GM20000 (cell line): Measurements from ENCODE around the gene KNSTRN.

Source experiments
- DNase-seq: peaks from one replicate; pipeline ENCODE4 v3.0.0; 2012; ENCODE audit warnings: low spot score
- TF ChIP-seq, protein P1 (sequence below): IDR thresholded peaks from 2 replicates; pipeline ENCODE4 v1.5.1; 2012; ENCODE audit warnings: mild to moderate bottlenecking, control low read depth; ENCODE audit errors: extremely low read depth, missing control alignments

KNSTRN gene

DNA sequence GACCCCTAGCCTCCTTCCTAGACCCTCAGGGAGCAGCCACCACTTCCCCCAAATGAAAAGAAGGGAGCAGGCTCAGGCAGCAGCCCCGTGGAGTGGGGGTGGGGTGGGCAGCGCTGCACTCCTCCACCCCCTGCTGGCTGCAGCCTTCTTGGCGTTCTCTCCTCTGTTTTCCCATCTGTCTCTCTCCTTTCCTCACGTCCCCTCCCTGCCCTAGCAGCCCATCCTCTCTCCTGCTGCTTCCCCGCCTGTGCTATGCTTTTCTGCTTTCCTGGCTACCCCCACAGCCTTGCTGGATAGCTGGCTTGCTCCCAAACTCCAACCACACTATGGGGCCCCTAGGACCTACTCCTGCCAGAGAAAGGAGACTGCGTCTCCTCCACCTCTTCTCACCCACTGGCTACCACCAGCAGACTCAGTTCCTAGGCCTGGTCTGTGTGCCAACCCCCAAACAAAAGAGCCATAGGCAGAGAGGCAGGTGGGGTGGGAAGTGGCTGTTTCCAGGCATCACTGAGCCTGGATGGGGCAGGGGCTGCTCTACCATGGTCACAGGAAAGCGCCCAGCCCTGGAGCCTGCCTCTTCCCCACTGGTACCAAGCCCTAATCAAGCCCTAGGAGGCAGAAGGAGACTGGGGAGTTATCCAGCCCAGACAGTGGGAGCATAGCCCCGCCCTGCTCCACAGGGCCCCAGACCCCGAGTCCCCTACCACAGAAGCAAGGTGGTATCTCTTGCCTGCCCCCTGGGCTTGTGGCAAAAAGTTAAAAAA lies 27.9 kb upstream of the KNSTRN start:
- TF ChIP-seq, protein P1, sequence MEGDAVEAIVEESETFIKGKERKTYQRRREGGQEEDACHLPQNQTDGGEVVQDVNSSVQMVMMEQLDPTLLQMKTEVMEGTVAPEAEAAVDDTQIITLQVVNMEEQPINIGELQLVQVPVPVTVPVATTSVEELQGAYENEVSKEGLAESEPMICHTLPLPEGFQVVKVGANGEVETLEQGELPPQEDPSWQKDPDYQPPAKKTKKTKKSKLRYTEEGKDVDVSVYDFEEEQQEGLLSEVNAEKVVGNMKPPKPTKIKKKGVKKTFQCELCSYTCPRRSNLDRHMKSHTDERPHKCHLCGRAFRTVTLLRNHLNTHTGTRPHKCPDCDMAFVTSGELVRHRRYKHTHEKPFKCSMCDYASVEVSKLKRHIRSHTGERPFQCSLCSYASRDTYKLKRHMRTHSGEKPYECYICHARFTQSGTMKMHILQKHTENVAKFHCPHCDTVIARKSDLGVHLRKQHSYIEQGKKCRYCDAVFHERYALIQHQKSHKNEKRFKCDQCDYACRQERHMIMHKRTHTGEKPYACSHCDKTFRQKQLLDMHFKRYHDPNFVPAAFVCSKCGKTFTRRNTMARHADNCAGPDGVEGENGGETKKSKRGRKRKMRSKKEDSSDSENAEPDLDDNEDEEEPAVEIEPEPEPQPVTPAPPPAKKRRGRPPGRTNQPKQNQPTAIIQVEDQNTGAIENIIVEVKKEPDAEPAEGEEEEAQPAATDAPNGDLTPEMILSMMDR, result no peak
- no peak for DNase-seq

DNA sequence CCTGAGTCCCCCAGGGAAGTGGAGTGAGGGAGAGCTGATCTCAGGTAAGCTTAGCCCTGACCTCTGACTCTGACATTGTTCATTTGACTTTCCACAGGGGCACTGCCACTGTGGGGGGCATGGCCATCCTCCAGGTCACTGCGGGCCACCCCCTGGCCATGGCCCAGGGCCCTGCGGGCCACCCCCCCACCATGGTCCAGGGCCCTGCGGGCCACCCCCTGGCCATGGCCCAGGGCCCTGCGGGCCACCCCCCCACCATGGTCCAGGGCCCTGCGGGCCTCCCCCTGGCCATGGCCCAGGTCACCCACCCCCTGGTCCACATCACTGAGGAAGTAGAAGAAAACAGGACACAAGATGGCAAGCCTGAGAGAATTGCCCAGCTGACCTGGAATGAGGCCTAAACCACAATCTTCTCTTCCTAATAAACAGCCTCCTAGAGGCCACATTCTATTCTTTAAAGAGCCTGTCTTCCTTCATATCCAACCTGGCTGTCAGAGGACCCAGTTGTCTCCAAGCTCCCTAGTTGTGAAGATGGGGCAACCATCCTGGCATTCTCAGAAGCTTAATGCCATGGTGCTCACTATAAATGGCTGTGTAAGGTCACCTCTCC lies 26.4 kb upstream of the KNSTRN start:
- DNase-seq, result no peak
- TF ChIP-seq, protein P1, result no peak

DNA sequence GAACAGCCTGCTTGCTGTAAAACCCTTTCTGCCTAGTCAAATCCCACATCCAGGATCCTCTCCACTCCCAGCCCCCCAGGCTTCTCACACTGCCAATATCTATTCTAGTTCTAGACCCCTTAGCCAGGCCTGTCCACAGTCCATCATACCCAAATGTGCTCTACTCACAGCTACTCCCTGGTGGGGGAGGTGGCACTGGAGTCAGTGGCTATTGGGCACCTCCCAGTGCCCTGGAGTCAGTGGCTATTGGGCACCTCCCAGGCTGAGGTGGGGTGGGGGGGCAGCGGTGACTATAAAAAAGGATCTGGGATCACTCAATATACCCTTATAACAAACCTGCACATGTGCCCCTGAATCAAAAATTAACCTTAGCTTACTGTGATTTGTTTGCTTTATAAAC lies 25.3 kb upstream of the KNSTRN start:
- no peak for DNase-seq
- TF ChIP-seq, protein P1, result no peak

DNA sequence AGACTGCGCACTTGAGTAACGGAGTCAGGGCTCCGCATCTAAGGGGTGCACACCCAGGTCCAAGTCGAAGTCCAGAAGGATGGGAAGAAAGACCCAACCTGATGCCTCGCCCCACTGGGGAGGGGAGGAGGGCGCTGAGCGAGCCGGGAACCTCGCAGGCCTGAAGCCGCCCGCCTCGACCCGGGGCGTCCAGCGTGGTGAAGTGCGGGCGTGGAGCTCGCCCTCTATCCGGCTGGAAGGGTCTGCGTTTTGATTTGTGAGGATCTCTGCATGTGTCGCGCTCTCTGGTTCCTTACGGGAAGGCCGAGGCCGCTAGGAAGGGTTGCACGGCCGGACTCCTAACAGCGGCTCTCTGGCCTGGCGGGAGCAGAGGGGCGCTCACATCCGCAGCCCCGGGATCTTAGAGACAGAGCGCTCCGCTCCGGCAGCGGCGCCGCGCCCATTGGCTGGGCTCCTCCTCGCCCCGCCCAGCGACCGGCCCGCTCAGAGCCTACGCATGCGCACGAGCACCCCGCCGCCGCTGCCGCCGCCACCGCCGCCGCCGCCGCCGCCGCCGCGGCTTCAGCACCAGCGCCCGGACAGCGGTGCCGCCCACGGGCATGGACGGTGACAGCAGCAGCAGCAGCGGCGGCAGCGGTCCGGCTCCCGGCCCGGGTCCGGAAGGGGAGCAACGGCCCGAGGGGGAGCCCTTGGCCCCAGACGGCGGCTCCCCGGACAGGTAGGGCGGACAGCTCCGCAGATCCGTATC lies 24.6 kb upstream of the KNSTRN start, which contains the start of gene DISP2:
DISP2 (plus strand) TSS at position 497 of the 748 bp plus-strand sequence; CDS start at position 600, 103 bp downstream.
- TF ChIP-seq, protein P1, result no peak
- peak; percentile 100 for DNase-seq

DNA sequence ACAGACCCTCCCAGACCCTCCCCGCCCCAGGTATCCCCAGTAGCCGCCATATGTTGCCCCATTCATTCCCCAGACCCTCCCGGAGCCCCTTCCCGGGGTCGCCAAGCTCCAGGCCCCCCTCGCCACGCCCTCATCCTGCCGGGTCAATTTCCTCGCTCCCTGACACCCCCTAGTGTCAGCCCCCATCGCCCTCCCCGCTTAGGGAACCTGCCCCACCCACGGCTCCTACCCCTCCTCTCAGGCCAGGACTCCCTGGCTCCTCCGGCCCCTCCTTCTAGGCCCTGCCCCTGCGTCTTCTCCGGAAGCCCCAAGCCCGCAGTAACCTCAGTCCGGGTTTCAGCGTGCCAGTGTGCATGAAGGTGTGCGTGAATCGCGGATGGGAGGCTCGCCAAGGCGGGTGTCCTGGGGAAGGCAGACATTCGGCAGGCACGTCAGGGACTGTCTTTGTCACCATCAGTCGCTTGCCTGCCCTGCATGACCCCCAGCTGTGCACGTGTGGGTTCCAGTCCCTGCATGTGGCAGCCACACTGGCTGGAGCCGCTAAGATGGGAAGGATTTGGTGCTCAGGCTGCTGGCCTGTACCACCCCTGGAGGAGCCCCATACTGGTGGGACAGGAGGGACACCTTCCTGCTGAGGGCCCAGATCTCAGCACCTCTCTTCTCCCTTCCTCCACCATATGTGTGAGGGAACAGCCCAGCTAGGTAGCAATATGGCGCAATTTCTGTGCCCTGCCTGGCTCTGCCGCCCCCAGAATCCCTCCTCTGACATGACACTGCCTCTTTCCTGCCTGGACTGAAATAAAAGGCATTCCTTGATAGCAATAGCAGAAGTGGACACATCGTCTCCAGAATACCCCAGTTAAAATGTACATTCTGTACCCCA lies 23.8 kb upstream of the KNSTRN start:
- no peak for DNase-seq
- TF ChIP-seq, protein P1, result no peak

DNA sequence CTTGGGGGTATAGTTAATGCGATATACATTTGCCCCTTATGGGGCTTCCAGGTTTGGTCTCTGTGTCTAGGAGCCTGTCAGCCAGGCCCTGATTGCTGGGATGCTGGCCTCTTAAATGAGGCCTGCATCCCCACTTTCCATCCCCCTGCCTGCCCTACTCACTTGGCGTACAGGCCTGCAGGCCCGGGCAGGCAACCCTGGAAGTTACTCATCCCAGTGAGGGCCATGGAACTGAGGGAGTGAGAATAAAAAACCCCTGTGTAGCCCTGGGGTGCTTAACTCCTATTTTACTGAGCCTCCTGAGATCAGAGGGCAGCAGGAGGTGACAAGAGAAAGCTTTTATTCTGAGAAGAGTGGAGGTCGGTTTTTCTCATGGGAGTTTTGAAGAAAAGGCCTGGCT lies 22.5 kb upstream of the KNSTRN start:
- no peak for DNase-seq
- TF ChIP-seq, protein P1, result no peak
